ENCODE results near the gene SLC27A2. TPM values are rescaled to one million over a fixed set of nuclear protein-coding genes. Genes with fewer than 3 reads are reported as not detected.
"Not testable (repeated sequence)": the region's sequence is repeated elsewhere in the genome, so short reads cannot be mapped to it uniquely, and the experiment has no call there.

The SLC27A2 gene
- total RNA-seq, 1 donor from 2014 or later = 10.3 TPM

DNA sequence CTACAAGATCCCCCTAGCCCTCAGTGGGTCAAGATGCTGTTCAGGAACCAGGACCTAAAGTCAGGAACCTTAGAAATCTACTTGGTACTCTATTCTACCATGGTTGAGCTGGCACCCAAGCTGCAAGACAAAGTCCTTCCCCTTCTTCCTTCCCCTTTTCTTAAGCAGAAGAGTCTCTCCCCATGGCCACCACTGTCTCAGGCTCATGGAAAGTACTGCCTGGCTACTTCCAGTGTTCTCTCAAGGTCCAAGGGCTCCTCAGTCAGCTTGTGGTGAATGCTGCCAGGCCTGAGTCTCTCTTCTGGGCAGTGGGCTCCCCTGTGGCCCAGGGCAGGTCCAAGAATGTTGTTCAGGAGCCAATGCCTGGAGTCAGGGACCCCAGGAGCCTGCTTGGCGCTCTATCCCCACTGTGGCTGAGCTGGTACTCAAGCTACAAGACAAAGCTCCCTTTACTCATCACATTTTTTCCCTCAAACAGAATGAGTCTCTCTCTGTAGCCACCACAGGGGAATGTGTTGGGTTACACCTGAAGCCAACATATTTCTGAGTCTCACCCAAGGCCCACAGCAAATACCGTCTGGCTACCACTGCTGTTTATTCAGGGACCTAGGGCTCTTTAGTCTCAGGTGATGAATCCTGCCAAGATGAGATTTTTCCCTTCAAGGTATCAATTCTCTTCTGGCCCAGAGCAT, 18.1 kb upstream of the SLC27A2 start:
- DNase-seq (ENCODE audit: low read depth in 2 of 2) = no peak

DNA sequence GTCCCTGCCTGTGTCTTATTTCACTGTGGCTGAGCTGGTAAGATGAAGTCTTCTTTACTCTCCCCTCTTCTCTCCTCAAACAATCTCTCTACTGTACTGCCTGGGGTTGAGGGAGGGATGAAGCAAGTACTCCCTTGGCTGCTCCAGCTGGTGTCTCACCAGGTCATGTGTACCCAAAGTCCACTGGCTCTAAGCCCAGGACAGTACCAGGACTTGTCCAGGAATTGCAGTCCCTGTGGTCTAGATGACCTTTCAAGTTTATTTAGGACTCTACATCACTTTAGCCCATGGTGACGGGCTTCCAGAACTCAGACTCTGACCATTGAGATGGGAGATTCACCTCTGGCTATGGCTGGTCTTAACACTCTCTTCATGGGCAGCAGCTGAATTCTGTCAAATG, 17.5 kb upstream of the SLC27A2 start:
- DNase-seq (ENCODE audit: low read depth in 2 of 2) = no peak

DNA sequence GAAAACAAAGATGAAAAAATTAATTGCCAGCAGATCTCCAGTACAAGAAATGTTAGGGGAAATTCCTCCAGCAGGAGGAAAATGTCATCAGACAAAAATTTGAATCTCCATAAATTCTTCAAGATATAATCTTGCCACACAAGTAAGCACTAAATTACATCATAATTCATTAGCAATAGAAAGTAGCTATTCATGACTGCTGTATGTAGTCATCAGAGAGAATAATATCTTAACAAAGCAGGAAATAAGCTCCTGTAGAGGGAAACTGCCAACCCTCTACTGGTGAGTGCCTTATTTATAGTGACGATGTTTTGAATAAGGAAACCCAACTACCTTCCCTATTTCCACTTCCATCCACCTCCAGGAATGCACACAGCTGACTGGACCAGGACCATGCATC, 15.8 kb upstream of the SLC27A2 start:
- DNase-seq (ENCODE audit: low read depth in 2 of 2) = peak in 1 of 2 donors; percentile 36

DNA sequence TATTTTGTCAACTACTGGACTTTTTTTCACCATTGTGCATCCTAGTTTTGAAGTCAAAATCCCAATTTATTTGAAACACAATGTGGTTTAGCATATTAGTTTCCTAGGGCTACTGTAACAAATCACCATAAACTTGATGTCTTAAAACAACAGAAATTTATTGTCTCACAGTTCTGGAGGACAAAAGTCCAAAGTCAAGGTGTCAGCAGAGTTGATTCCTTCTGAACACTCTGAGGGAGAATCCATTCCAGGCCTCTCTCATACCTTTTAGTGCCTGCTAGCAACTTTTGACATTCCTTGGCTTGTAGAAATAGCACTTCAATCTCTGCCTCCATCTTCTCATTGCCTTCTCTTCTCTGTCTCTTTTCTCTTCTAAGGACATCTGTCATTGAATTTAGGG, 14.9 kb upstream of the SLC27A2 start:
- DNase-seq (ENCODE audit: low read depth in 2 of 2) = no peak

DNA sequence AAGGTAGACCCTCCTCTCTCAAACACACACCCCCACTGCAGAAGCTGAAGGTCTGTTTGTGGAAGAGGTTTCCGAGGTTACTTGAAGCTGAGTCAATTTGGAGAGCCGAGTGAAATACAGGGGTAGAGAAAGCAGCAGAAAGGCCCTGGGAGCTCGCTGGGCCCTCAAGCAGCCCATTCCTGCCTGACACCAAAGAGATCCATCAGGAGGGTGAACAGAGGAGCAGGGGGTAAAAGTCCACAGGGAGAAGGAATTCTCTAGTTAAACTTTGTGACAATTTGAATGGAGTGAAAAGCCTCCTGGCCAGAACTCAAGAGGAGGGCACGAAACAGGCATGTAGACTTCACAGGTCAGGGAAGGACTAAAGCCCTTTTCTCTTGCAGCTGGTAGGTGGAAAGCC, 13.6 kb upstream of the SLC27A2 start:
- DNase-seq (ENCODE audit: low read depth in 2 of 2) = no peak

DNA sequence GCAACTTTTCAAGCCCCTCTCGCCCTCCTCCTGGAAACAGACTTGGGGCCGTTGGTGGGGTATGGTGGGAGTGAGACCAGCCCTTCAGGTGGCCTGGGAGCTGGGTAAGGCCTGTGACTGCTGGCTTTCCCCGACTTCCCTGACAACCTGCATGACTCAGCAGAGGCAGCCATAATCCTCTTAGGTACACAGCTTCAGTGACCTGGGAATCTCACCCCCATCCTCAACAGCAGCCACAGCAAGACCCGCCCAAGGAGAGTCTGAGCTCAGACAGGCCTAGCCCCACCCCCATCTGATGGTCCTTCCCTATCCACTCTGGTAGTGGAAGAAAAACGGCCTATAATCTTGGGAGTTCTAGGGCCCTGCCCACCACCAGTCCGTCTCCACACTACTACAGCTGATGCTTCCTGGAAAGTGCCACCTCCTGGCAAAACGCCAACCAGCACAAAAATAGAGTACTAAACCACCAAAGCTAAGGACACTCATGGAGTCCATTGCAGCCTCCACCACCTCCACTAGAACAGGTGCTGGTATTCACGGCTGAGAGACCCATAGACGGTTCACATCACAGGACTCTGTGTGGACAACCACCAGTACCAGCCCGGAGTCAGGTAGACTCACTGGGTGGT, 13.1 kb upstream of the SLC27A2 start:
- no peak for DNase-seq (ENCODE audit: low read depth in 2 of 2)

DNA sequence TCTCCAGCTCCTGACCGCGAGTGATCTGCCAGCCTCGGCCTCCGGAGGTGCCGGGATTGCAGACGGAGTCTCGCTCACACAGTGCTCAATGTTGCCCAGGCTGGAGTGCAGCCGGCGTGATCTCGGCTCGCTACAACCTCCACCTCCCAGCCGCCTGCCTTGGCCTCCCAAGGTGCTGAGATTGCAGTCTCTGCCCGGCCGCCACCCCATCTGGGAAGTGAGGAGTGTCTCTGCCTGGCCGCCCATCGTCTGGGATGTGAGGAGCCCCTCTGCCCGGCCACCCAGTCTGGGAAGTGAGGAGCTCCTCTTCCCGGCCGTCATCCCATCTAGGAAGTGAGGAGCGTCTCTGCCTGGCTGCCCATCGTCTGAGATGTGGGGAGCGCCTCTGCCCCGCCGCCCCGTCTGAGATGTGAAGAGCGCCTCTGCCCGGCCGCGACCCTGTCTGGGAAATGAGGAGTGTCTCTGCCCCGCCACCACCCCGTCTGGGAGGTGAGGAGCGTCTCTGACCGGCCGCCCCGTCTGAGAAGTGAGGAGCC, 9.6 kb upstream of the SLC27A2 start:
- DNase-seq (ENCODE audit: low read depth in 2 of 2) = not testable (repeated sequence)

DNA sequence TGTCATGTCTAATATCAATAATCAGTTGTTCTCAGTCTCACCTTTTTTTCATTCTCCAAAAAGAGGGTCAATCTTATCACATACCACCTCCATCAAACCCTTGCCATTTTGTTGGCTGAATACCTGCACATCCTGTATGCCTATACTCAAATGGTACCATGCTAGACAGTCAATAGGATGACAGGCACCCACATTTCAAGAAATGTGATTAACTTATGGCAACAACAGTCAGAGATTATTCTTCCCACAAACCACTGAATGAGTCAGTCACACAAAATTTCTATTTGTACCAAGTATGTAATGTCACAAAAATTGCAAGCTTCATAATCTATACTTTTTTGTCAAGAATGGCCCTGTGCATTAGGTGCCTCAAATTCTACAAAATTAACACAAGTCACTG, 5.1 kb upstream of the SLC27A2 start:
- DNase-seq (ENCODE audit: low read depth in 2 of 2) = no peak

DNA sequence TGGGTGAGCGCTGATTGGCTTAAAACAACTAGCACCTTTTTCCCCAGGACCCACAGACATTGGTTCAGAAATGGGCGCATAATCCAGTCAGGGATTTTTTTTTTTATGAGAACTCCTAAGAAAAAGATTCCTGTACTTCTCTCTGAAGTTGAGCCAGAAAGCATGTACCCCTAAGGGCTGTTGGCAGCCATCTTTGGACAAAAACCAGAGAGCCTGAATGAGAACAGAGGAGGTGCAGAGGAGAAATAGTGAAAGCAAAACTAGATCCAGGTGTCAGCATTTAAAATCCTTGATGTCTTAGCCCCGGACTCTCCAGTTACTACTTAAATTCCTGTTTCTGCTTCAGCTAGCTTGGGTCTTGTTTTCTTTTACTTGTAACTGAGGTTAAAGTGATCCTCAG, 1.9 kb upstream of the SLC27A2 start:
- no peak for DNase-seq (ENCODE audit: low read depth in 2 of 2)

DNA sequence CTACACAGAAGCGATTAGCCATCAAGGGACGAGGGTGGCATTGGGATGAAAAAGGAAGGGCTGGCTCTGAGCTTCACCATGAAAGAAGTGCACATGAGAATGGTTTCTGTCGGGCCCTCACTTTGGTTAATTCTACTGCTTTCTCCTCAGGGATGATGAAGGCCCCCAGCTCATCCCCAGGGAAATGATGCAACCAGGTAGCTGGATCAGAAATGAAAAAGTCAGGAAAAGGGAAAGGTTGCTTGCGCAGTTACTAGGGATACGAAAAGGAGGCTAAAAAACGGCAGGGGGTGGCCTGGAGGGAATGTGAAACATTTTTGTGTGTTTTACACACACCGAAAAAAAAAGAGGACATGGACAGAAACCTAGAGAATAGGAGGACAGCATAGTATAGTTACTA, 1.4 kb upstream of the SLC27A2 start:
- DNase-seq (ENCODE audit: low read depth in 2 of 2) = no peak

DNA sequence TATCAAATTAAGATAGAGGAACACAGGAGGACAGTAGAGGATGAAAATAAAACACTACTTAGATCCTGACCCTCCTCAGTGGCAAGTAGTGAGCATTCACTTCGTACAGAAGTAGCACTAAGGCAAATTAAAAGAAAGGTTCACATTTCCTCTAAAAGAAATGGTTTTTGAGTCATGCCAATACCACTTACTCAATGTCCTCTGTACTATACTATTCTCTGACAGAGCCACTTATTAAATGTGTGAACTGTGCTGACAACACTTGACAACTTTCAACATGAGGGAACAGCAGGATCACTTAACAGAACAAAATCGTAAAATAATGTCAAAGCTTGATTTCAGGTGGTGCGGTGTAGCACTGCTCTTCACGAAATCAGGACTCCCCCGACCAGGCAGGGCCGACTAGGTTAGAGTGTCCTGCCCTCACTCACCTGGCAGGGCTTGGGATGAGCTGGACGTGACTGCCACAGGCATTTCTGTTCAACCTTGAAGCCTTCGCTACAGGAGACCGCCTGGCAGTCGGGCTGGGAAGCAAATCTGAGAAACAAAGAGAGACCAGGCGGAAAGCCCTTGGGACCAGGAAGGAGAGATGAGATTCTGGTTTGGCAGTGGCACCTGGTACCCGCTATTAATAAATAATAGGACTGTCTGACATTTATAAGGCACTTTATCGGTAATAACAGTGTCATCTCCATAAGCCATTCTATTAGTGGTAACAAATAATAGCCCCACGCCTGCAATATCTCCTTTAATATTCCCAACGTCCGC, 611 bp upstream of the SLC27A2 start:
- no peak for DNase-seq (ENCODE audit: low read depth in 2 of 2)

DNA sequence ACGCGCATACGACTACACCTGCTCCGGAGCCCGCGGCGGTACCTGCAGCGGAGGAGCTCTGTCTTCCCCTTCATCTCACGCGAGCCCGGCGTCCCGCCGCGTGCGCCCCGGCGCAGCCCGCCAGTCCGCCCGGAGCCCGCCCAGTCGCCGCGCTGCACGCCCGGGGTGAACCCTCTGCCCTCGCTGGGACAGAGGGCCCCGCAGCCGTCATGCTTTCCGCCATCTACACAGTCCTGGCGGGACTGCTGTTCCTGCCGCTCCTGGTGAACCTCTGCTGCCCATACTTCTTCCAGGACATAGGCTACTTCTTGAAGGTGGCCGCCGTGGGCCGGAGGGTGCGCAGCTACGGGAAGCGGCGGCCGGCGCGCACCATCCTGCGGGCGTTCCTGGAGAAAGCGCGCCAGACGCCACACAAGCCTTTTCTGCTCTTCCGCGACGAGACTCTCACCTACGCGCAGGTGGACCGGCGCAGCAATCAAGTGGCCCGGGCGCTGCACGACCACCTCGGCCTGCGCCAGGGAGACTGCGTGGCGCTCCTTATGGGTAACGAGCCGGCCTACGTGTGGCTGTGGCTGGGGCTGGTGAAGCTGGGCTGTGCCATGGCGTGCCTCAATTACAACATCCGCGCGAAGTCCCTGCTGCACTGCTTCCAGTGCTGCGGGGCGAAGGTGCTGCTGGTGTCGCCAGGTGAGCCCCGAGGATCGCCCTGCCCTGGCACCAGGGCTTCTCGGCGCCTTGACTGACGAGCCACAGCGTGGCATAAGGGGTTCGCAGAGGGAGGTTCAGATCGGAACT, 420 bp downstream of the SLC27A2 start:
- peak; percentile 25 to 26 for DNase-seq (ENCODE audit: low read depth in 2 of 2)

DNA sequence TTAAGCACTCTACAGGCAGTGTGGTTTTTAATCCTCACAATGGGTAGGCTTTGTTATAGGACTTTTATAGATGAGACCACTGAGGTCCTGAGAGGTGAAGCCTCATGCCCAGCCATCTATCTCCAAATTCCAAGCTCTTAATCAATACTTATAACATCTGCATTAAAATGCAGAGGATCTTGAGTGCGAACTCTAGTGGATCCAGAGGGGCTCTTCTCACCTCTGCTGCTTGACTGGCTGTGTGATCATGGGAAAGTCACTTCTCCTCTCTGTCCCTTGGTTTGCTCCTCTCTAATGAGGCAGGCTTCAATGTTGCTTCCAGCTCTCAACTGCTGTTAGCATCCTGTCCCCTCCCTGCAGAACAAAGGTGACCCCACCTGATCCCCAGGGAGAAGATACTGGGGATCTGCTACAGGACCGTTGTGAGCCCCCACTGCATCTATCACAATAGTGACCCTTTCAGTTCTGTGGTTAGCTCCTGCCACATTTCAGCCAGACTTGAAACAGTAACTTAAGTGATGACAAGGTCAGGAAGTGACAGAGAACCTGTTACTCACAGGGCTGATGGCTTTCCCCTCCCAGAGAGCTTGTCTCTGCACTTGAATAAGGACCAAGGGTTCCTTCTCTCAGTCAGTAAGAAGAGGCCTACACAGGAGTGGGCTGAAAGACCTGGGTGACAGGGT, 1.3 kb downstream of the SLC27A2 start:
- peak in 1 of 2 donors; percentile 9 for DNase-seq (ENCODE audit: low read depth in 2 of 2)

DNA sequence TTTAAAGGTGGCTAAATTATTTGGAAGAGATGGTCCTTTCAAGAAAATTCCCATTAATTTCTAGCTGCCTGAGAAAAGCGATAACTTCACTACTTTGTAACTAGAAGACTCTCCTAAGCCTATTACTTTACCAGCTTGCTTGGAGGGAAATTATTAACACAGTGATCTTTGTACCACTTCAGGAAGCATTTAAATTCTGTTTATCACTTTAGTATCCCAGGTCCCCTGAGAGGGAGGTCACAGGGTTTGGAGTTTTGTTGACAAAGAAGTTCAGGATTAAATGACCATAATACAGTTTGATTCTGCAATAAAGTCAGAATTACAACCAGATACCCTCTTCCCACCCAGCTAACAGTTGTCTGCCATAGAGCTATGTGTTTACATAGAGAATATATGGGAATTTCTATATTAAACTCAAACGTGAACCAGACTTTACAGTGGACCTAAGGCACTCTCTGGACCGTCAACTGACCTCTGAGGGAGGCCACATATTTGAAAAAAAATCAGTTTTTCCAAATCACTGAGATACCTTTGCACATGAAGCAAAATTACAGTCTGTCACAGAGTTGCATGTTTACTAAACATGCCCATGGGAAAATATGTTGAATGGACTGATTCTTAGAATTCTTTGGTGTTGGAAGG, 3.0 kb downstream of the SLC27A2 start:
- DNase-seq (ENCODE audit: low read depth in 2 of 2) = no peak

DNA sequence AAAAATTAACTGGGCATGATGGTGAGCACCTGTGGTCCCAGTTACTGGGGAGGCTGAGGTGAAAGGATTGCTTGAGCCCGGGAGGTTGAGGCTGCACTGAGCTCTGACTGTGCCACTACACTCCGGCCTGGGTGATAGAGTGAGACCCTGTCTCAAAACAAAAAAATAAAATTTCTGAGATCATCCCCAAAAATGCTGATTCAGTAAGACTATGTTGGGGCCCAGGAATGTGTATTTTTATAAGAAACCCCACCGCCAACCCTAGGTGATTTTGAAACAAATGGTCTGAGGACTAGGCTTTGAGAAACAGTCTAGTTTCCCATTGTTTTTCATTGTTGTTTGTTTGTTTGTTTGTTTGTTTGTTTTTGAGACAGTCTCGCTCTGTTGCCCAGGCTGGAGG, 4.1 kb downstream of the SLC27A2 start:
- DNase-seq (ENCODE audit: low read depth in 2 of 2) = no peak

DNA sequence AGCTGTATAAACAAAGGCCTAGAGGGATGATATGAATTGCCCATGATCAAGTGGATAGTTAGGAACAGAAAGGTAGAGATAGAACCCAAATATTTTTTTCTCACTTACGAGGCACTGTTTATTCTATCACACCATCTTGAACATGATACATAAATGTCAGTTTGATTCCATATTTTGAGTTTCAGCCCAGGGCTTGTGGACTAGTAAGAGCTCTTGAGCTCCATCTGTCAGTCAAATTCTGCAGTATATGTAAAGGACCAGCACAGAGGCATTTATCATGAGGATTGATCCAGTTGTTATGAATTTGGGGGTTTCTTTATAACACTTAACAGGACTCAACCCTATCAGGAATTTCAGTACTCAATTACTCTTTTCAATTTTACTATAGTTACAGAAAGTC, 4.8 kb downstream of the SLC27A2 start:
- no peak for DNase-seq (ENCODE audit: low read depth in 2 of 2)

DNA sequence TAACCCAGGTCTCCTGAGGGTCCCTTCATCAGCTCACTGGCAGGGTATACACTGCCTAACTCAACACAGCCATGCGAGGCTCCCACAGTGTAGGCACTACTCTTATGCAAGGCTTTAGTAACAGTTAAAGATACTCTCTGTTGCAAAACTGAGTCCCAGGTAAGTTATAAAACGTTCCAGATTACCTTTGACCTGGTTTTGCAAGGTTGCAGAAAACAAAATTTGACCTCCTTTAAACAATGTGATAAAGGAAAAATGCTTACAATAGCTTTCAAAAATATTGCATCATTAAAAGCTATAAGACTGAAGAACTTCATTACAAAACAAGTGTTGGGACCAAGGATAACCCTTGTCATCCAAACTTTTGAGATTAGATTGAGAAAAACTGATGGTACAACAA, 5.5 kb downstream of the SLC27A2 start:
- DNase-seq (ENCODE audit: low read depth in 2 of 2) = no peak

DNA sequence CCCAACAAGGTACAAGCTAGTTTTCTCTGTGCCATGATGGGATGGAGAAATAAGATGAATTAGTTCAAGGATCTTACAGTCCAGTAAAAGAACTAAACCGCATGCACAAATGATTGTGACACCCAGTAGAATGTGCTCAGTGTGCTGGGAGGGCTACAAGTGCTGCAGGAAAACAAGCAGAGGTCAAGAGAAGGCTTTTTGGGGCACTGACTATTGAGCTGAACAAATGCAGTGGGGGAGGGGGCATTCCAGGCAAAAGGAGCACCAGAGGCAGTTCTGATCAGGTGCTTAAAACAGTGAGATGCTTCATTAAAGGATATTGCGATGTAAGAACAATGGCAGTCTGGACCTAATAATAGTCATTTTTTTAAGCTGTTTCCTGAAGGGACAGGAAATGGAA, 6.0 kb downstream of the SLC27A2 start:
- DNase-seq (ENCODE audit: low read depth in 2 of 2) = no peak

DNA sequence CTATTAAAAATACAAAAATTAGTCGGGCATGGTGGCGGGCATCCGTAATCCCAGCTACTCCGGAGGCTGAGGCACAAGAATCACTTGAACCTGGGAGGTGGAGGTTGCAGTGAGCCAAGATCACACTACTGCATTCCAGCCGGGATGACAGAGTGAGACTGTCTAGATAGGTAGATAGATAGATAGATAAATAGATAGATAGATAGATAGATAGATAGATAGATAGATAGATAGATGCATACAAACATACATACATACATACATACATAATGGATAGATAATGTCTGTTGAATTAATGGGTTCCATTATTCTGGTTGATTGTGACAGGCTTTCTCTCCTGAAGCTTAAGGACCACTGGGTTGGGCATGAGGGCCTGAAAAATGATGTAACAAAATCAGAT, 6.8 kb downstream of the SLC27A2 start:
- not testable (repeated sequence) for DNase-seq (ENCODE audit: low read depth in 2 of 2)

DNA sequence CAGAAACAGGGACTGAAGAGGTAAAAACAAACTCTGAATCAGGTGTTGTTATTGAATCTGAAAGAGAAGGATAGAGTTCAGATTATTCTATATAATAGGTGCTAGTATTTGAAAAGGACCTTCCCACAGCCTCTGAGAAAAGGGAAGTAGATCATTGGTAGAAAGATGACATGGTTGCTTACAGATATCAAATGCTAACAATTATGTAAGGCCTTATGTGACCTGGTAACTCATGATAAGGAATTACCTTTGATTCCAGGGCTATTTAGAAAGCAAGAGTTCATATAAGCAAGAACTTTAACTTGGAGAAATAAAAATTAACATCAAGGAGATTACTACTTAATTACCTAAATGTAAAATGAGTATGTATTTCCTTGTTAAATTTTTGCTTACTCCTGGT, 7.6 kb downstream of the SLC27A2 start:
- DNase-seq (ENCODE audit: low read depth in 2 of 2) = no peak

DNA sequence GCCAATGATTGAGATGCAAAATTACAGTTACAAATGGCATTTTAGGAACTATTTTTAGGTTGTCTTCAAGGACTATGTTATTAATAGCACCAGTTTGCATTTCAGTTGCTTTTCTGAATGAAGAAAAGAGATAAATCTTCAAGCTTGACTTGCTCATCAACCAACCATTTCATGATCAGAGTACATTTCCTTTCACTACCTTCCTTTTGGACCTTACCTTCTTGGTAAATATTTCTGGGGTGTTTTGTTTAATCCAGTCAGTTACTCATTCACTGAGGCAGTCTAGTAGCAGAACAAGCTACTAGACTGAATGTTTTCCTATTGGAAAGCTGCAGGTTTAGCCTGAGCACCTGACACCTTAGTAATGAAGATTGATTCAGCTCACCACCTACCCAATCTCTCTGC, 8.2 kb downstream of the SLC27A2 start:
- DNase-seq (ENCODE audit: low read depth in 2 of 2) = no peak
